Activated T-helper 2 cell treated with anti-CD3 and anti-CD28 coated beads, Interferon-gamma antibody, Interleukin-2, Interleukin-4, amounts not matched to agents 10 μg/mL and 5 μg/mL and 100 μg/mL, durations not matched to agents 14 hours and 24 hours and 36 hours (primary cell): ENCODE measurements around the gene FHIP1B. TPM values are rescaled to one million over a fixed set of nuclear protein-coding genes. Genes with fewer than 3 reads are reported as not detected.
"Not testable (repeated sequence)": the region's sequence is repeated elsewhere in the genome, so short reads cannot be mapped to it uniquely, and the experiment has no call there.

Source experiments
- DNase-seq: peaks from one replicate; pipeline ENCODE4 v3.0.0; 2021; ENCODE audit warnings: low spot score
- H3K27ac Mint-ChIP-seq: one replicate; pipeline ENCODE4 v1.8.0; 2021; ENCODE audit warnings: mixed read lengths
- H3K27me3 Mint-ChIP-seq: one replicate; pipeline ENCODE4 v1.8.0; 2021; ENCODE audit warnings: low read depth, mixed read lengths
- H3K36me3 Mint-ChIP-seq: one replicate; pipeline ENCODE4 v1.8.0; 2021; ENCODE audit warnings: low read depth, mixed read lengths
- H3K4me1 Mint-ChIP-seq: one replicate; pipeline ENCODE4 v1.8.0; 2021; ENCODE audit warnings: low read depth, mixed read lengths
- H3K4me3 Mint-ChIP-seq: one replicate; pipeline ENCODE4 v1.8.0; 2021; ENCODE audit warnings: low read depth, mild to moderate bottlenecking, moderate library complexity, mixed read lengths
- H3K9me3 Mint-ChIP-seq: one replicate; pipeline ENCODE4 v1.8.0; 2021; ENCODE audit warnings: mixed read lengths
- intact Hi-C: fragments of 100-400 bp; cut with micrococcal nuclease; formaldehyde crosslinking; loops from one replicate; pipeline ENCODE4 v1.15.1; 2023
- total RNA-seq: library from RNA; stranded (reverse); gene quantifications from 2 replicates; pipeline ENCODE4 v1.2.3, GENCODE V29; 2022

FHIP1B gene
- total RNA-seq, 1 donor from 2014 or later: 17.6 TPM

DNA sequence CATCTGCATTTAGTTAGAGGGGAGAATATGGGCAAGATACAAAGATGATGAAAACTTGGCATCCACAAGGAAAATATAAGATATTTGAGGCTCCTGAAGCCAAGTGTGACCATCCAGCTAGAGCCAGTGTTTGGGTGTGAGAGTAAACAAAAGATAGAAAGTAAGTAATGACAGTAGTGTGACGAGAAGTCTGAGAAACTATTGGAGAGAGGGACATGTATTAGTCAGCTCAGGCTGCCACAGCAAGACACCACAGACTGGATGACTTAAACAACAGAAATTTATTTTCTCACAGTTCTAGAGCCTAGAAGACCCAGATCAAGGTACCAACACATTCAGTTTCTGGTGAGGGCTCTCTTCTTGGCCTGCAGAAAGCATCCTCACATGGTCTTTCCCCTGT lies 18.8 kb upstream of the FHIP1B start:
- Mint-ChIP-seq H3K9me3 (no peaks in the 10 kb centered on the region), H3K4me1 (no peaks in the 10 kb centered on the region), H3K36me3 (no peaks in the 10 kb centered on the region), H3K4me3 (no peak overlapping the region), H3K27ac (no peak overlapping the region), H3K27me3 (peaks cover 4% of the 10 kb centered on the region)
- no peak for DNase-seq
- intact Hi-C loops: no loop called here

DNA sequence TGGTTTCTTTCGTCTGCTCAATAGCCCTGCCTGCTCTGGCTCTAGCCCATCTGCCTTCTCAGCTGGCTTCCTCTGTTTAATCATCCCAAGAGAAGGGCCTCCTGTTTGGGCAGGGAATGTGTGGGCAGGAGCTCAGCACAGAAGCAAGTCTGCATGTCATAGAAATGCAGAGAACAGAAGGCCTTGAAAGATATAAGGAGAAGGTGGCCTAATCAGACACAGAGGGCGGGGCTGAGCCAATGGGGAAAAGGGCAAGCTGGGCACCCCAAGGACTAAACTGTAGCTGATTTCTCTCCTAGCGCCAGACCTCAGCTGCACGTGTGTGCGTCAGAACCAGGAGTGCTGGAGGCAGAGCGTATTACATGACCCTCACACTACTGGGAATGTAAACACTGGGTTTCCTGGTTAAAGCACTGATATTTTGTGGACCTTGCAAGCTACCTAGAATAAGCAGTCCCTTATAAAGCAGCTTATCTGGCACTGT lies 17.6 kb upstream of the FHIP1B start:
- intact Hi-C loops: loop anchor here (1.0 kb wide), 1 partner anchor 101 kb away; no protein-coding TSS in a partner anchor
- DNase-seq: no peak
- Mint-ChIP-seq H3K4me1 (no peaks in the 10 kb centered on the region), H3K36me3 (no peaks in the 10 kb centered on the region), H3K9me3 (no peaks in the 10 kb centered on the region), H3K4me3 (no peak overlapping the region), H3K27me3 (no peaks in the 10 kb centered on the region), H3K27ac (no peak overlapping the region)

DNA sequence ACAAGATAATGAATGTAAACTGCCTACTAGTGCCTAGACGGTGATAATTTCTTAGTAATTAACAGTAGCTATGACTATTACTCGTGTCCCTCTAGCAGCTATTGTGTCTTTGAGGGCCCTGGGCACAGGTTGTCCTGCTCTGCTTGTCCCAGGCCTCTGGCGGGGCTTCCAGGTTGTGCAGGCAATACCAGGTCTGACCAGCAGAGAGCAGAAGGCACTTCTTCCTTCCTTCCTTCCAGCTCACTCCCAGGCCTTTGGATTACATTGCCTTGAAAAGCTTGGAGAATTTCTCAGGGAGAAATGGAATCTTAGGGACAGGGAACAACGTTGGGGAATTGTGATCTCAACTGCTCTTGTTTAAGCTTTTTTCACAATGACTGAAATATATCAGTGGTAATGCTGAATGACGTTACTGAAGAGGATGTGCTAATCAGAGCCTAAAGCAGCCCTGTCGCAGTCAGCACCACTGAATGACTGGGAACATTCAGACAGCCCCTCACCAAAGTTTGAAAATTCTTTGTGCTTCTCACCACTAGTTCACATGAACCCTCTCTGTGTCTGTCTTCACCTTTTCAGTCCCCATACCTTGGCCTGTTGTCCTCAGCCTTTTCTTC lies 16.8 kb upstream of the FHIP1B start:
- Mint-ChIP-seq H3K36me3 (no peaks in the 10 kb centered on the region), H3K27ac (no peak overlapping the region), H3K27me3 (no peaks in the 10 kb centered on the region), H3K4me1 (no peaks in the 10 kb centered on the region), H3K9me3 (no peaks in the 10 kb centered on the region), H3K4me3 (no peak overlapping the region)
- peak; percentile 31 for DNase-seq
- intact Hi-C loops: loop anchor here (1.0 kb wide), 1 partner anchor 102 kb away; no protein-coding TSS in a partner anchor

DNA sequence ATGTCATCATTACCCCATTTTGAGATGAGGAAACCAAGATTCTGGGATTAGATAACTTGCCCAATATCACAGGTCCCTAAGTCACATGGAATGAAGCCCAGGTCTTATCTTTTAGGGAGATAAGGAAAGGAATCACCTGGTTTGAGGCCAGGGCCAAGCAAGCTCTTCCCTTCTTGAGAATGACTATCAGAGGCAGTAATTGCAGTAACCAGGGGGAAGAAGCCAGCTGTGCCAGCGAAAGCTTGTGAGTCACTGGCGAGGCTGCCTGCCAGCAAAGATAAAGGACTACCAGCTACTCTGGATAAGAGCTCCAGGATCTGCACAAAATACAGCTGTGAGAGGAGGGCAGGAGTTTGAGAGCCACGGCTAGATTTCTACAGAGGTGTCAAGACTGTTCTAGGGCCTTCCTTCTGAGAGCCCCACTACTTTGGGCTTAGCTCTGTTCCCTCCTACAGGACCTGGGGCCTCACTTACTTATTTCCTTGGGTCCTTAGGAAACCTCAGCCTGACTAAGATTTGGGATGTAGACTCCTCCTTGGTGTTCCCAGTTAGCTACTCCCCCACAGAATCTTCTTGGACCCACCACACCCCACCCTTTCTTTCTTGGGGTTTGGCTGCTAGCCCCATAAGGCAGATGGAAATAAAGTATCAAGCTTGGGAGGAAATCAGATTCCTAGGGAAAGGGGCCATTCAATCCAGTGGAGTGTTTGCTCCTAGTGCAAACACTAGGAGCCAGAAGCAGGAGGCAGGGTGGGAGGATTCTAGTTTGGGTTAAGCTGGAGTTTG lies 15.5 kb upstream of the FHIP1B start:
- no peaks in the 10 kb centered on the region for H3K9me3 Mint-ChIP-seq
- no peaks in the 10 kb centered on the region for H3K36me3 Mint-ChIP-seq
- no peak for DNase-seq
- no peak overlapping the region for H3K27ac Mint-ChIP-seq
- intact Hi-C loops: no loop called here
- H3K4me3 Mint-ChIP-seq: no peak overlapping the region
- H3K4me1 Mint-ChIP-seq: no peaks in the 10 kb centered on the region
- no peaks in the 10 kb centered on the region for H3K27me3 Mint-ChIP-seq

DNA sequence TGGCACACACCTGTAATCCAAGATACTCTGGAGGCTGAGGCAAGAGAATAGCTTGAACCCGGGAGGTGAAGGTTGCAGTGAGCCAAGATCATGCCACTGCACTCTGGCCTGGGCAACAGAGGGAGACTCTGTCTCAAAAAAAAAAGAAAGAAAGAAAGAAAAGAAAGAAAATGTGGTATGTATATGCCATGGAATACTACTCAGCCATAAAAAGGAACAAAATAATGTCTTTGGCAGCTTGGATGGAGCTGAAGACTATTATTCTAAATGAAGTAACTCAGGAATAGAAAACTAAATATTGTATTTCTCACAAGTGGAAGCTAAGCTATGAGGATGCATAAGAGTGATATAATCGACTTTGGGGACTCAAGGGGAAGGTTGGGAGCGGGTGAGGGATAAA lies 14.5 kb upstream of the FHIP1B start:
- H3K36me3 Mint-ChIP-seq, intact Hi-C loops, H3K9me3 Mint-ChIP-seq, H3K27ac Mint-ChIP-seq, H3K4me3 Mint-ChIP-seq, H3K27me3 Mint-ChIP-seq, H3K4me1 Mint-ChIP-seq, DNase-seq: not testable (repeated sequence)

DNA sequence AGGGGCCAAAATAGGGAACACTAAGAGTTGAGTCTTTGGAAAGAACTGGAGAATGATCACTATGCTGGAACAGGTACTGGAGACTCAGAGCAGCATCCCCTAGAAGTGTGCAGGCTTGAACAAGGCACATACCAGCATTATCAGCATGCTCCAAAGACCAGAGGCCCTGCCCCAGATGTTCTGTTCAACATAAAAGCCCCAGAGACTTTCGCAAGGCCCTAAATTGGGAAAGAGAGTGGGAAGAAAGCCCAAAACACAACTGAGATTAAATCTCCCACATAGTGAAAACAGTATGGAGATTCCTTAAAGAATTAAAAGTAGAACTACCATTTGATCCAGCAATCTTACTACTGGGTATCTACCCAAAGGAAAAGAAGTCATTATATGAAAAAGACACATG lies 13.8 kb upstream of the FHIP1B start:
- H3K9me3 Mint-ChIP-seq: no peaks in the 10 kb centered on the region
- no peak overlapping the region for H3K27ac Mint-ChIP-seq
- DNase-seq: no peak
- H3K27me3 Mint-ChIP-seq: peaks cover 2% of the 10 kb centered on the region
- H3K4me3 Mint-ChIP-seq: no peak overlapping the region
- intact Hi-C loops: no loop called here
- no peaks in the 10 kb centered on the region for H3K4me1 Mint-ChIP-seq
- H3K36me3 Mint-ChIP-seq: no peaks in the 10 kb centered on the region

DNA sequence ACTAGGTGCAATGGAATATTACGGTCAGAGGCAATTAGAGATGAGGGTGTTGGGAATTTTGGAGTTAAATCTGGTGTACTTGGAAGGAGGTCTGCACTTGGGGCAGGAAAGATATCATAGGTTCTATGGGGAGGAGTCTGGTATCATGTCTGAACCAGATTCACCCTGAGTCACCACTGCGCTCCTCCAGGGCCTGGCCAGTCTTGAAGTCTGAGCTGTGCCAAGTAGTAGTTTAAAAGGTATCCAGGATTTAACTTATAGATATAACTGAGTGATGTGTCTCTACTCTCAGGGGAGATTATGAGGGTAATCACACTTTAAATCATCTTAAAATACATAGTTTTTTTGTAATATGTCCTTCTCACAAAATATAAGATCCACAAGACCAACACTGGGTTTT lies 11.1 kb upstream of the FHIP1B start:
- intact Hi-C loops: no loop called here
- Mint-ChIP-seq H3K36me3 (no peaks in the 10 kb centered on the region), H3K4me3 (no peak overlapping the region), H3K4me1 (no peaks in the 10 kb centered on the region), H3K27ac (no peak overlapping the region), H3K27me3 (peaks cover 5% of the 10 kb centered on the region), H3K9me3 (no peaks in the 10 kb centered on the region)
- DNase-seq: no peak

DNA sequence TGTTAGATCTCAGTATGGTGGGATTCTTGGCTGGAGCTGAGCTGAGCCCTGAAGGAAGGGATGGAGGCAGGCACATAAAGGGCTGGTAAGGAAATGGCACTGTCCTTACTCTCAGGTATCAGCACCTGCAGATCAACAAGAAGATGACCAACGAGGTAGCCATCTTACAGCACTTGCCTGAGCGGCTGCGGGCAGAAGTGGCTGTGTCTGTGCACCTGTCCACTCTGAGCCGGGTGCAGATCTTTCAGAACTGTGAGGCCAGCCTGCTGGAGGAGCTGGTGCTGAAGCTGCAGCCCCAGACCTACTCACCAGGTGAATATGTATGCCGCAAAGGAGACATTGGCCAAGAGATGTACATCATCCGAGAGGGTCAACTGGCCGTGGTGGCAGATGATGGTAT lies 6.9 kb upstream of the FHIP1B start:
- Mint-ChIP-seq H3K4me1 (no peaks in the 10 kb centered on the region), H3K36me3 (no peaks in the 10 kb centered on the region), H3K4me3 (no peak overlapping the region), H3K27me3 (peaks cover 5% of the 10 kb centered on the region), H3K27ac (no peak overlapping the region), H3K9me3 (no peaks in the 10 kb centered on the region)
- intact Hi-C loops: no loop called here
- DNase-seq: no peak

DNA sequence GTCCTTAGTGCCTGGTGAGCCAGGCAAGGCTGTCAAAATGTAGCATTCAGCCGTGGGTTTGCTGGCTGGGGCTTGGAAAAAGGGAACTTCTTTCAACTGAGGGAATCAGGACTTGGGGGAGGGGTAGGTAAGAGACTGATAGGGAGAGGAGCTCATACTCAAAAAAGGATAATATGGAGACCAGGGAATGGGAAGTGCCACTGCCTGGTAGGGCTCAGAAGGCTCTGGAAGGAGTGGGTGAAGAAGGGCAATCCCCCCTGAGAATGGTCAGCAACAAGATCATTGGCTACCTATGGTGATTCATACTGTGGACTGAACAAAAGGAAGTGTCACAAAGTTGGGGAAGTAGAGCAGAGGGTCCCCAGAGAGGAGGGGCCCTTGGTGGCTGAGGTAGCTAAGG lies 6.3 kb upstream of the FHIP1B start:
- Mint-ChIP-seq H3K4me3 (no peak overlapping the region), H3K36me3 (no peaks in the 10 kb centered on the region), H3K27ac (no peak overlapping the region), H3K9me3 (no peaks in the 10 kb centered on the region), H3K27me3 (peaks cover 5% of the 10 kb centered on the region), H3K4me1 (no peaks in the 10 kb centered on the region)
- no peak for DNase-seq
- intact Hi-C loops: no loop called here

DNA sequence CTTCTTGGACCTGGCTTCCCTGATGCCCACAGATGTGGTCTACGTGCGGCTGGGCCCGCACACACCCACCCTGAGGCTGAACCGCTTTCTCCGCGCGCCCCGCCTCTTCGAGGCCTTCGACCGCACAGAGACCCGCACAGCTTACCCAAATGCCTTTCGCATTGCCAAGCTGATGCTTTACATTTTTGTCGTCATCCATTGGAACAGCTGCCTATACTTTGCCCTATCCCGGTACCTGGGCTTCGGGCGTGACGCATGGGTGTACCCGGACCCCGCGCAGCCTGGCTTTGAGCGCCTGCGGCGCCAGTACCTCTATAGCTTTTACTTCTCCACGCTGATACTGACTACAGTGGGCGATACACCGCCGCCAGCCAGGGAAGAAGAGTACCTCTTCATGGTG lies 5.7 kb upstream of the FHIP1B start:
- H3K36me3 Mint-ChIP-seq: no peaks in the 10 kb centered on the region
- DNase-seq: no peak
- no peaks in the 10 kb centered on the region for H3K9me3 Mint-ChIP-seq
- no peak overlapping the region for H3K4me3 Mint-ChIP-seq
- no peak overlapping the region for H3K27ac Mint-ChIP-seq
- H3K27me3 Mint-ChIP-seq: peaks cover 5% of the 10 kb centered on the region
- intact Hi-C loops: no loop called here
- H3K4me1 Mint-ChIP-seq: peaks cover 3% of the 10 kb centered on the region

DNA sequence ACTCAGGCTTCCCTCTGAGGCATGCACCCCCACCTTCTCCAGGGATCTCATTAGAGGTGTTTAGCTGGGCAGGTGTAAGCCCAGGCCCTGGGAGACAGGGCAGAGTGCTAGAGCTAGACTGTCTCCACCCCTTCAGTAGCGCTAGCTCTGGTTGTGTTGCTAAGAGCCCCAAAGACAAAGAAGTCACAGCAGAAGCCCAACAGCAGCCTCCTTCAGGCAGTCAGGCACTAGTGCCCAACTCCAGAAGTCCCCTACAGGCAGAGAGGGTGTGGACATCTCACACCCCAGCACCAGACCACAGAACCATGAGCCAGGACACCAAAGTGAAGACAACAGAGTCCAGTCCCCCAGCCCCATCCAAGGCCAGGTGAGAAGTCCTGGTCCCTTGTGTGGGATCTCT lies 4.5 kb upstream of the FHIP1B start, which contains the start of gene CNGA4:
Gene CNGA4 (plus strand): TSS at position 188 of the 400 bp plus-strand sequence. CDS start 118 bp downstream, at position 306.
- Mint-ChIP-seq H3K4me1 (peaks cover 9% of the 10 kb centered on the region), H3K4me3 (no peak within 1 kb of the TSS), H3K27ac (no peak within 1 kb of the TSS), H3K36me3 (no peaks in the 10 kb centered on the region), H3K9me3 (no peaks in the 10 kb centered on the region), H3K27me3 (peaks cover 5% of the 10 kb centered on the region)
- no peak for DNase-seq
- intact Hi-C loops: loop anchor here (5.0 to 10.0 kb wide), 3 partner anchors 113 to 554 kb away; partner anchors contain the start of genes TAF10, TPP1, TRIM22 and TRIM5

DNA sequence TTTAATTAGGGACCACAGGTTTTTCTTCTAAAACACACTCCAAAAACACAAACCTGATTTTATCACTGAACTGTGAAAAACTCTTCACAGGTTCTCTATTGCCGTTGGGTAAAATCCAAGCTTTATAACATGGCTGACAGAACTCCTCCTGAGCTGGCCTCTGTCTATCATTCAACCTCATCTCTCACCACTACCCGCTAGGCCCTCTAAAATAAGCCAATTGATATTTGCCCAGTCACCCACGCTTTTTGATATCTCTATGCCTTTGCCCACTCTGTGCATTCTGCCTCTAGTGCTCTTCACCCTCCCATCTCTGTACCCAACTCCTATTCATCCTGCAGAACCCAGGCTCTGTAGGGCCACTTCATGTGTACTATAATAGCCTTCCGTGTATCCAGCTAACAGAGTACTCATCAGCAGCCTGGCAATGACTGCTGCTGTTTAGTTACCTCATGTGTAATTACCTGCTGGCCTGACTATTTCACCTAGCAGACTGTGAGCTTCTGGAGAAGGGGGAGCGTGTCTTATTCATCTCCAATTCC lies 3.4 kb upstream of the FHIP1B start:
- Mint-ChIP-seq H3K9me3 (no peaks in the 10 kb centered on the region), H3K27me3 (peaks cover 2% of the 10 kb centered on the region), H3K4me1 (peaks cover 16% of the 10 kb centered on the region), H3K4me3 (no peak overlapping the region), H3K27ac (no peak overlapping the region), H3K36me3 (no peaks in the 10 kb centered on the region)
- intact Hi-C loops: loop anchor here (5.0 to 10.0 kb wide), 3 partner anchors 114 to 553 kb away; partner anchors contain the start of genes TAF10, TPP1, TRIM22 and TRIM5
- DNase-seq: no peak

DNA sequence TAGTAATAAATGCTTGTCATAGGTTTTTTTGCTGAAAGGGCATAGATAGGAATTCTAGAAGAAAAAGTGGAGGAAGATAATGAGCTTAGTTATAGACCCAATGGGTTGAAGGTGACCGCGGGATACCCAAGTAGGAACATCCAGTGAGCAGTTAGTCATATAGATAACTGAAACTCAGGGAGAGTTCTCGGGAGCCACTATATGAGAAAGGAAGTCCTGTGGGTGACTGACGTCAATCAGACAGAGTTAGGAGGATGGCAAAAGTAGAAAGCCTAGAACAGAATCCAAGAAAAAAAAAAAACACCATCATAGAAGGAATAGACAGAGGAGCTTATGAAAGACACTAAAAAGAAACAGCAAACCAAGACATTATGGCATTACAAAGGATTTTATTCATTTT lies 2.8 kb upstream of the FHIP1B start:
- Mint-ChIP-seq H3K4me1 (peaks cover 17% of the 10 kb centered on the region), H3K4me3 (no peak overlapping the region), H3K9me3 (no peaks in the 10 kb centered on the region), H3K36me3 (no peaks in the 10 kb centered on the region), H3K27ac (no peak overlapping the region), H3K27me3 (no peaks in the 10 kb centered on the region)
- intact Hi-C loops: loop anchor here (5.0 to 10.0 kb wide), 3 partner anchors 115 to 552 kb away; partner anchors contain the start of genes TAF10, TPP1, TRIM22 and TRIM5
- no peak for DNase-seq
